GM19043 (cell line): Measurements from ENCODE around the gene FGF7.
"Not testable (repeated sequence)": the region's sequence is repeated elsewhere in the genome, so short reads cannot be mapped to it uniquely, and the experiment has no call there.

Source experiments
- ATAC-seq: cut with Tn5 transposase; IDR thresholded peaks from one replicate; pipeline ENCODE4 v1.9.1; 2021; ENCODE audit warnings: low read depth; ENCODE audit not compliant: unreplicated experiment

The FGF7 gene

DNA sequence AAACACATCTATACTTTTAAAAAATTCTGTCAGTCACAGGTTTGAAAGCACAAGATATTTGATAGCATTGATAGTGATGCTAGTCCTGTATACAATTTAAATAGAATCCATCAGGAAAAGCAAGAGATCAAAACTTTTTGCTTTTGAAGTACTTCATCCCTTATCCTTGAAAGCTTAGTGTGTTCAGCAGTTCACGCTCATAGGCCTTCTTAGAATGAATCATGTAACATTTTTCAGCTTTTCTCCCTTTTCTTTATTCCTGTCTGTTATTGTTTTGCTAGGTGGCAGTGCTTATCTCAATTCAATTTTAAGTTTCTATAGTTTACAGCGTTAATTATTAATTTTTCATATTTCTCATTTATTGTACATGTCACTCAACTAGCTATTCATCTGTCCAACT, 69.1 kb downstream of the FGF7 start:
- ATAC-seq: no peak

DNA sequence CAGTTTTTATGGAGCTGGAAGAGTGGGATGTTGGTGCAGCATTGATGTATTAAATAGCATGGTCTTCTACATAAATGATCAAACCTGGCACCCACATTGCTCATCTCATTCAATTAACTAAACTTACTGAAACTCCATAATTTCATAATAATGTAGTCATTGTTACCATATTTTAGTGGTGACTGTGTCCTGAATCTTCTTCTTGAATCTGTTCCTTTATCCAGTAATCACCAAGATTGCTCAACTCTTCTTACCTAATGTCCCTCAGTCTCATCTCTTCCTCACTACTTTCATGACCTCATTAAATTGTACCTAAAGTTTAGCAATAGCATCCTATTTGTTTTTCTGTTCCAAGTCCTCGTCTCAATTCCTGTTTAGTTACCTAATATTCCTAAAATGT, 69.8 kb downstream of the FGF7 start:
- ATAC-seq: no peak

DNA sequence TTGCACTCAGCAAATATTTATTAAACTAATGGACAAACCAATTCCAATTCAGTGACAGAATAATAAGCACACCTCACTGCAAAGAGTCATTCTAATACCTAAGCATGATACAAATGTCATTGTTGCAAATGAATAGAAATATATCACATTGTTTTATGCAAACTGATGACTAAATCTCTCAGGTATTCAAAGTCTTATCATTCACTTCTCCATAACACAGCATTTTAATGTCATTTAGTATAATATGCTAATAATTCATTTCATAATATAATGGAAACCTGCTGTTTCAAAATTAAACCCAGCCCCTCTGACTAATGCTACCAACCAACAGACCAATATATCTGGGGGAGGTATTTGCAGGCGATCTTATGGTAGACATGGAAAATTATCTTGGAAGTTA, 71.8 kb downstream of the FGF7 start:
- no peak for ATAC-seq

DNA sequence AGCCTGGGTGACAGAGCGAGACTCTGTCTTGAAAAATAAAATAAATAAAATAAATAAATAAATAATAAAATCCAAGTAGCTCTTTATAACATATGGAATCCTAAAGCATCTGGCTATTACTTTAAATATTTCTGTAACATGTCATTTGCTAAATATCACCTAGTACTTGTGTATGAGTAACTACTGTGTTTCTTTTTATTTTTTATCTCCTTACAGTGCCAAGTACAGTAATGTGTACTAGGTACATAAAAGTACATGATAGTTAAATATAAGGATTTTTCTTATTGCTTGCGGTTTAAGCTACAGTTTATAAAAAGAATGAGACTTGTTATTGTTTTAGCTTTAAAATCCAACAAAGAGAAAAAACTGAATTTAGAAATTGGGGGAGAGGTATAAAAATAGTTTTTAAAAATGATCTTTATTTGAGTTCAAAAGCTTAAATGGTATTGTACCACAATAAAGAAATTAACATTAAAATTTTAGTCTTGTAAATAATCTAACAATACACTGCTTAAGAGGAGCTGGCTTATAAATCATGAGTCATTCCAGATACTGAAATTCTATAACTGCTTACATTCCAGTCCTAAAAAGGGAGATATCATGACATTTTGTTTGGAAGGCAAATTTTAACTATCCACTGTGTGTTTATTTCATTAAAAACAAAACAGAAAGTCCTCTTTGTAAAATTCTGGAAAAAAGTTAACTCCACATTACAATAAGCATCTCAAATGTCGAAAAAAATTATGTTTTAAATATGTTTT, 73.1 kb downstream of the FGF7 start:
- no peak for ATAC-seq

DNA sequence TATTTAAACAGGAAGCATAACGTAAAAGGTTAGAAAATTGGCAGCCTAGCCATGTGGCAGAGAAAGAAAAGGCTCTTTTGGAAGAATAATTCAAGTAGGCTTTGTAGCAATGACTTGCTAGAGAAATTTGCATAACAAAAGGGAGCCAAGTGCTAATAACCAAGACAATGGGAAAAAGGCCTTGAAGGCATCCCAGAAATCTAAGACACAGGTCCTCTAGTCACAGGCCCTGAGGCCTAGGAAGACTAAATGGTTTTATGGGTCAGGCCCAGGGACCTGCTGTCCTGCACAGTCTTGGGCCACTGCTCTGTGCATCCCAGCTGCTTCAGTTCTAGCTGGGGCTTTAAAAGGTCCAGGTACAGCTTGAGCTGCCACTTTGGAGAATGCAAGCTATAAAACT, 78.5 kb downstream of the FGF7 start:
- ATAC-seq: no peak

DNA sequence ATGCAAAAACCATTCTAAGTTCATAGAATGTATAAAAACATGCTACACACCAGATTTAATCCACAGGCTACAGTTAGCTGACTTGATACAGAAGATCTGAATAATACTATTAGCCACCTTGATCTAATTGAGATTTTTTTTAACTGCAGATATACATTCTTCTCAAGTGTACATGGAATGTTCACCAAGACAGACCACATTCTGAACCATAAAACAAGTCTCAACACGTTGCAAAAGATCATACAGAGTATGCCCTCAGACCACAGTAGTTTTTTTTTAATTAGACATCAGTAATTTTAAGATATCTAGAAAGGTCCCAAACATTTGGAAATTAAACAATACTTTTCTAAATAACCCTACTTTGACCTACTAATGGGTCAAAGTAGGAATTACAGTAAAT, 83.3 kb downstream of the FGF7 start:
- no peak for ATAC-seq

DNA sequence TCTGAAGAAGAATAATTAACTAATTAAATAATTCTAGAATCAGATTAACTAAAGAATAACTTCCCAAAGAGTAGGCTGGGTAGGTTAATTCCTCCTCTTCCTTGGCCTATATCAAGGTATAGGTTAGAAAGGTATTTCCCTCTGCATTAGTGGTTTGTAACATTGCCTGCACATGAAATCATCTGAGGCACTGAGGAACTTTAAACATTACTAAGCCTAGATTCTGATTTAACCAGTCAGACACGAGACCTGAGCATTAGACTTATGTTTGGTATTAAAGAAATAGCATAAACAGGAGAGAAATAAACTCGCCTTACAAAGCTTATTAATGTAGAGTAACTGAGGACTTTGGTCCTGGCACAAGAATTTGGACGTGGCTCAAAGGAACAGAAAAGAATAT, 84.2 kb downstream of the FGF7 start:
- ATAC-seq: no peak

DNA sequence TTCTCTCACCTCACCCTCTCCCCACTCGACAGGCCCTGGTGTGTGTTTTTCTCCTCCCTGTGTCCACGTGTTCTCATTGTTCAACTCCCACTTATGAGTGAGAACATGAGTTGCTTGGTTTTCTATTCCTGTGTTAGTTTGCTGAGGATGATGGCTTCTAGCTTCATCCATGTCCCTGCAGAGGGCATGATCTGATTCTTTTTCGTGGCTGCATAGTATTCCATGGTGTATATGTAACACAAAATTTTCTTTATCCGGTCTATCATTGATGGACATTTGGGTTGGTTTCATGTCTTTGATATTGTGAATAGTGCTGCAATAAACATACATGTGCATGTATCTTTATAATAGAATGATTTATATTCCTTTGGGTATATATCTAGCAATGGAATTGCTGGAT, 89.7 kb downstream of the FGF7 start:
- not testable (repeated sequence) for ATAC-seq

DNA sequence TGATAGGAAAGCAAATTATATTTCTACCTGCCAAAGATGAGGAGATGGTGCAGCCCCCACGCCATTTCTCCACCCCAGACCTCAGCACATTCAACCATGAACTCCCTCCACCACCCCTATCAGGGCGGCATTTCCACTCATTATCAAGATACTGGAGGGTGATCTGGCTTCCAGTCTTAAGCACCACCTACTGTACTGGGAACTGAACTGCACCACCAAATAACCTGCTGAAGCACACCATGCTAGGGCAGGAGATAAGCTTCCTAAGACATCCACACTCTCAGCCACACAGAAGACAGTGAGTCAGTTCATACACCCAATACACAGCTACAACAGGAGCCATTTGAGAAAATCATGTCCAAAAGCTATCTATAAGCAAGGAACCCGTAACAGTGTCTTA, 98.8 kb downstream of the FGF7 start:
- no peak for ATAC-seq

DNA sequence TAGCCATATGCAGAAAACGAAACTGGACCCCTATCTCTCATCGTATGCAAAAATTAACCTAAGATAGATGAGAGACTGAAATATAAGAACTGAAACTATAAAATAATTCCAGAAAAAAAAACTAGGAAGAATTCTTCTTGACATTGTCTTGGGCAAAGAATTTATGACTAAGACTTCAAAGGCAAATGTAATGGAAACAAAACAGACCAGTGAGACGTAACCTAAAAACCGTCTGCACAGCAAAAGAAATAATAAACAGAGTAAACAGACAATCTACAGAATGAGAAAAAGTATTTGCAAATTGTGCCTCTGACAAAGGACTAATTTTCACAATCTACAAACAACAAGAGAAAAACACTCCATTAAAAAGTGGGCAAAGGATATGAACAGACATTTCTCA, 105.2 kb downstream of the FGF7 start:
- no peak for ATAC-seq

DNA sequence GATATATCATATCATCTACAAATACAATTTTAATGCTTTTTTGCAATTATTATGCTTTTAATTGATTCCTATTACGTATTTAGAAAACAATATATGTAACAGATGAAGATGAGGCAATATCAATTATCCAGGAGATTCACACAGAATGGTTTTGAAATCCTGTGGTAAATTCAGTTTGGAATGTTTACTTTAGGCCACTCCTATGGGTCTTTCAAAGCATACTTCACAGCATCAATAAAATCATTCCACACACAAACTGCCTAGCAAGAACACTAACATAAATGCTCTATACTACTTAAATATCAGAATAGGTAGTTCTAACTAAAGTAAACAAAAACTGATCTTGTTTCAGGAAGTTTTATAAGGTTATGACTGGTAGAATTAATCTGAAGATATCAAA, 107.0 kb downstream of the FGF7 start:
- no peak for ATAC-seq
